NCI-H146 treated with DMSO at 0.1 percent for 48 hours (cell line): Measurements from ENCODE around the gene KCTD6.

Source experiments
- DNase-seq: peaks from one replicate; lab custom pipeline; 2025; ENCODE audit not compliant: unreplicated experiment; lab: John Stamatoyannopoulos, UW

The KCTD6 gene

DNA sequence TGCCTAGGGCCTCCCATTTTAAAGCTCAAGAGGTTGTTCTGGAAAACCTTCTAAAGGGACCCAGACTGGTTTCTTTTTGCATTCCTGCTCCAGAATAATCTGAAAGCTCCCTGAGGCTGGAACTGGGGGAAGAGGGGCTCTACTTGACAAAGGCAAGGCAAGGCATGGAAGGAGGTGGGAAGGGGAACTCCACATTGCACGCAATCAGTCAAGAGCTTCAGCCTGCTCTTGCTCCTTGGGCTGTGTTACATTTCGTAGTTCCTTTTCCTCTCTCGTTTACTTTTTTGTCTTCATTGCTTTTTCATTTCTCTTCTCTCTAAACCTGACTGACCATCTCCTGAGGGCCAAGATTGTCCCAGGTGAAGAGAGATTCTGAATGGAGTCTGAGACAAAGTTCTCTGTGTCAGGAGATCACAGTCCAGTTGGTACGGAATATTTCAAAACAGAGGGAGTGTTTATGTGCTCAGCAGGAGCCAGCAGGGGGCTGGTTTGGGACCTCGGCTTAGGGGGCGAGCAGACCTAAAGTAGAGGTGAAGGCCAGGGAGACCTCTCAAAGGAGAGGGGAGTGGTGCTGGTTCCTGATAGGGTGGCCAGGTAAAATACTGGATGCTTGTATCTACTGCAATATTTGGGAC, 6.0 kb upstream of the KCTD6 start:
- DNase-seq: no peak

DNA sequence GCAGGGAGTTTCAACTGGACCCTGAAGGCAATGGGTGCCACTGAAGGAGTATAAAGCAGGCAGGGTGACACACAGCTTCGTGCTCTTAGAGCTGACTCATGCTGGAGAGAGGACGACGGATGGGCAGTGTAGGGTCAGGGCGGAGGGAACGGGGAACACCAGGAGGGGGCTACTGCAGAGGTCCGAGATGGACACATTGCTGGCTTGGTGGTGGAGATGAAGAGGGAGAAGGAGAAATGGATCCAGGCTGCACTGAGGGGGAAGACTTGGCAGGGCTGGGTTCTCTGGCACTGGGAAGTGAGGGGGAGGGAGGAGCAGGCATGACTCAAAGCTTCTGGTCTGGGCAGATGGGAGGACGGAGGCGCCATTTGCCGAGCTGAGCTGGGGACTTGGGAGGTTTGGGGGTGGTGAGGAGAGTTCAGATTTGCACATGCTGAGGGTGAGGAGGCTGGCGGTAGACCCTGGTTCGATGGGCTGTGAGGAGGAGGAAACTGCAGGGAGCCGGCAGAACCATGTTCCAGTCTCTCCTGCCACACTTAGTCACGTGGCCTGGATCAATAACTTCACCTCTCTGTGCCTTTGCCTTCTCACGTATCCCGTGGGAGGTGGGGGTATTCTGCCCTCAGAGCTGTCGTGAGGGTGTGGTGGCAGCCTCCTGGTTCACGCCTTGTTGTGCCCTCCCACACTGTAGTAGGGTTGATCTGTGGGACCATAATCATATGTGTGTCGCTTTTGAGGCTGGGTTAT, 4.6 kb upstream of the KCTD6 start:
- DNase-seq: no peak

DNA sequence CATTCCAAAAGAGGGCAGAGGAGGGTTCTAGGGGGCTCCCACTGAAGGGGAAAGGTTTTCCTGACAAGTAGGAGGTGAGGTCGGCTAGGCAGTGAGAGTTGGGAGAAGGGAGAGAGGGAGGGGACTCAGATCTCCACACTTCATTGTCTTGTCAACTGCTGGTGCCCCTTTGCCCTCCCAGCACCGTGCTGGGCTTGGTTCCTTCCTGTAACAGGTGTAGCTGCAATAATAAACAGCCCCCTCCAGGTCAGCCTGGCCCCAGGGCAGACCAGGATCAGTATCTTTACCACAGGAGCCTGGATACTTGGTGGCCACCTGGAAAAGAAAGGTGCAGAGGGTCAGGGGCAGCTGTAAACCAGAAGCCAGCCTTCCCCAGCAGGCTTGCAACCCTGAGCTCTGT, 2.9 kb upstream of the KCTD6 start:
- DNase-seq: peak; percentile 70

DNA sequence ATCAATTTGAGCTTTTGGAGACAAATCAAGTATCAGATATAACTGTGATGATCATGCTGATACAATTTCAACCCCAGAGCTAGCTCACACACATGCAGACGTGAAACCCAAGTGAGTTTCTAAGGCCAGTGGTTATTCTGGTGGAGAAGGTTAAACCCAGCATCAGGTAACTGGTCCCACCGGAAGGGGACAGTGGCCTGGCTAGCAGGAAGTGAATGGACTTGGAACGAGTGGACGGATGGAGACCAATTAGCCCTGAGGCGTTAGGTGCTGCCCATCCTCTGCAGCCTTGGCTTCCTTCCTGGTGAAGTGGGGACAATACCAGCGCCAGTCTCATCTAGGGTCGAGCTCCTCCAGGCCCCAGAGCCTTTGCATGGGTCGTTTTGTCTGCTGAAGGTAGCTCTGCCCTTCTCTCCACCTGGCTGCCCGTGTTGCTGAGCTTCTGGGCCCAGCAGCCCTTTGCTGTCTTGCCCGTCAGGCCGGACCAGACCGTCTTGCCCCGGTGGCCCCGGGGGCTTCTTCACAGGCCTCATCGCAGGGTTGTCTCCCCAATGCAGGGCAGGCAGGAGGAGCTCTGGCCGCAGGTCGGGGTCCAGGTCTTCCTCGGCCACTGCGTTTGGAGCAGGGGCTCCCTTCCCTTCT, 915 bp upstream of the KCTD6 start:
- peak; percentile 8 for DNase-seq

DNA sequence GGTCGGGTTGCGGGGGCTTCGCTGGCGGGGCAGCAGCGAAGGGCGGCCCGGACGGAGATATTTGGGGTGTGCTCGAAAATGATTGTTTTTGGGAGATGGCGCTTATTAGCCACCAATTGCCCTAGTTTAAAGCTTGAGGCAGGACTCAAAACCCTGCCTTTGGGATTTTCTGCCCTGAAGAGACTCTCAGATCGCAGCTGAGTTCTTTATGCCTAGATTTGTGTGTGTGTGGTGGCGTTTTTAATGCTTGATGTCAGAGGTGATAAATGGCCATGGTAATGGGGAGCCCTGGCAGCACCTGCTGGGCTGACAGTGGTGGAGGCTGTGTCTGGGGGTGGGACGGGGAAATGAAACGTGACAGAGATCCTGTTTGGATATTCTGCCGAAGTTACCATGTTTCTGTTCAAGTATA, 604 bp downstream of the KCTD6 start:
- no peak for DNase-seq

DNA sequence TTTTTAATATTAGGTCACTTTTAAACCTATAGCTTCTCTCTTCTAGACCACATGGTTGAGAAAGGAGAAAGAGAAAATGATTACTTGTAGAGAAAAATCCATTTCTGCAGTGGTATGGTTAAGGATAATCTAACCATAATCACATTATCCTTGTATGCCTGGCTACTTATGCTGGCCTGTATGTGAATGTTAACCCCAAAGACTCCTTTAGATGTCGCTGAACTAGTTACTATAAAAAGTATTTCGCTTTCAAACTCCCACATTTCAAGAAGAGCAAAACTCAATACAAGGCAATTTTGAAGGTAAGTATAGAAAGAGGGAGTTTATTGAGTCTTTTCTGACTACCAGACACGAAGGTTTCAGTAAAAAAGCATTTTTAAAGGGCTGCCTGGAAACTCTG, 2.2 kb downstream of the KCTD6 start:
- DNase-seq: no peak

DNA sequence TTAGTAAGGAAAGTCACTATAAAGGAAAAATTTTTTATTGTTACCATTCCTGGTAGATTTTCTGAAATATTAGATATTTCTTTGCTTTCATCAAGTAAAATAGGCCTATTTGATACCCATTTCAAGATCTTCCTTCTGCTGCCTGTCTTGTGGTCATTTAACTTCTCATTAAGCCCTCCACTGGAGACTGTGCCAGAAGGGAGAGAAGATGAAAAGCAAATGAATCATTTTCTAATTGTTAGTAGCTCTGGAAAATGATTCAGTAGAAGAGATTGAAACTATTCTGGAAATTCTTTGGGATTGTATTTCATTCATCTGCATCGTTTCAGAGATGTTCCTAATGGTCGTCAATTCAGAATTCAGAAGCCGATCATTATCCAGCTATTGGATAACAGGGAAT, 3.2 kb downstream of the KCTD6 start:
- DNase-seq: no peak

DNA sequence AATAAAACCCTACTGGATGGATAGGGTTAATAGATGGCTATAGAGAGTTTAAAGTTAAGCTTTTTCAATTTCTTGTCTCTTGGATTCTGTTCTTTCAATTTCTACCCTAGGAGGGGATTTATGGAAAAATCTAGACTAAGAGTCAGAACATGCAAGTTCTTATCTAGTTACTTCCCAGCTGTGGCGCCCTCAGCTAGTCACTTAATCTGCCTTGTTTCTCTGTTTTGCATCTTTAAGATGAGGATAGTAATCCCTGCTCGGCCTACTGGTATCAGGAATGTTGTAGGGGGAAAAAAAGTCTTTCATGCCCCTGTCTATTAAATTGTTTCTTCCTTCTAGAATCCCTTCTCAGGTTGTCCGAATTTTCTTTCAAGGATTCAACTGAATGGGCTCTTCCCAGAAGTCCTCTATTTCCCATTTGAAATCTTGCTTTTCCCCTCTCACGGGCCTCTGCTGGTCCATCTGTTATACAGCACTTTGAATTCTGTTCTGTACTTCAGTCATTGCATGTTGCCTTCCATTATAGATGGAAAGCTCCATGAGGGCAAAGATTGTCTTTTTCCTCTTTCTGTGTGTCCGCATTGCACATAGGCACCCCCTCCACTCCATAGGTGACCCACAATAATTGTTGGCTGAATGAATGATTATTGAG, 4.4 kb downstream of the KCTD6 start:
- no peak for DNase-seq

DNA sequence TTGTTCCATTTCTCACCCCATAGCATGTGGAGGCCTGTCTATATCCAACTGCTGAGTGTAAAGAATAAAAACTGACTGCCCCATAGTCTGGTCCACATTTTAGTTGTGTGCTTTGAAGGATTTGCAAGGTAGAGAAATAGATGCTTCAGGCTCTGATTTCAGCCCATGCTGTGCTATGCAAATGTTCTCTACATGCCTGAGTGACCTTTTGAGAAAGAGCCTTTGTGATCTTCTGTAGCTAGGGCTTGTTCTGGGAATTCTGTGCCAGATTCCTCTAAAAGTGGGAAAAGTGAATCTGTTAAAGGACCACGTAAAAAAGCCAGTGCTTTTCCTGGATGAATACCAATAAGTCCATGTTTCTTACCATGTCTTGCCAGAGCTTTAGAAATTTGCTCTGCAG, 5.2 kb downstream of the KCTD6 start:
- no peak for DNase-seq

DNA sequence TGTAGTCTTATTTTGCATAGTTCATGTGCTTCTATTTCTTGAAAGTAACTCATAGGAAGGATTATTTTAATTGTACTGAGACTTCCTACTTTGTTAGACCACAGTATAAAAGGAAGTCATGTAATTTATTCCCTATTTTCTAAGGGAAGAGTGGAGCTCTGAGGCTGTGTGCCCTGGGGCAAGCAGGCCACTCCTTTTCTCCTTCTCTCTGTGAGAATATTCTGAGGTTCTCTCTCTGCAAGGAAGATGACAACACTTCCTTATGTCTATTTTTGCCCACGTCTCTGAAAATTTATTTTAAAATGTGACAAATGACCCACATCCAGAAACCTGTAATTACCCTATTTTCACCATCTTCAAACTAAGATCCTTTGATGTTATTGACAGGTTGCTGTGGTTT, 11.0 kb downstream of the KCTD6 start:
- DNase-seq: no peak

DNA sequence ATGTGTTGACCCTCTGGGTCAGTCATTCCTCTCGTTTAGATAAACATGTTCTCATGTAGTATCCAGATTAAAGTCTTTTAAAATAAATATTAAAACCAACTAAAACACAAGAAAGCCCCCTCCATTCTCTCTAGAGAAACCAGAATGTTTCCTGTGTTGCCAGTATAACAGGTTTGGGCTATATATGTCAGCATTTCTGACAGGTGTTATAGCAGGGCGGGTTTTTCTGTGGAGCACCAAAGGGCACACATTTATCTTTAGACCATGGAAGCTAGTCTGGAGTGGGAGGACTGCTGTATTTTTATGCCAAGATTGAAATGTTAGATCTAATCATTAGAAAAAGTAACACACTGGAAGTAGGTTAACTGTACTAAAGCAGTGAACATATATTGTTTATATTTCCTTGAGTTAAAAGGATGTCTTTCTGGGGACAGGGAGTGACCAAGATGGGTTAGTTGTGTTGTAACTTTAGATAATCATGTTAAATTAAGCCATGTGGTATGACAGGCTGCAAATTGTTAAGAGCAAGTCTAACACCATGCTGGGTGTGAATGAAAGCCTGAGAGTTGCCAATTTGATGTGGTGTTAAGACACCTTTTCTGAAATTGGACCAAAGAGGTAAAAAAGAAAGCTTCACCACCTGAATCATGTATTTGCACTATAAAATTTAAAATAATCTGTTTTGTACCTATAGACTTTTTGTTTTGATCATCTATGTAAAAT, 15.6 kb downstream of the KCTD6 start:
- no peak for DNase-seq

DNA sequence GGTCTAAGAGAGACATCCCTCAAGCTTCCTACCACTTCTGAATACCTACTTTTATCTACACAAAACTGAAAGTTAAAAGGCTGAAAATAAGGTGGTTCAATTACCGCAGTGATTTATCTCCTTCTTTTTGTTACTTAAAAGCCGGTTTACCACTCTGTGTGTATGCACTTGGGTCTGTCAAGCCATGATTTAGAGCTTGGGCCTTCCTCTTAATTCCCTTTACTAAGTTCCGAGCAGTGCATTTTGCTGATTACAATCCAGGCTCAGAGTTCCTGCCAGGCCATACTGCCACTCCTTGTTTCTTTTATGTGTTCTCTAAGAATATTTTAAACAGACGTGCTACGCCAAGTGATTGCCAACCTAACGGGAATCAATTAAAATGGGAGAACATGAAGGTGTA, 16.5 kb downstream of the KCTD6 start:
- no peak for DNase-seq

DNA sequence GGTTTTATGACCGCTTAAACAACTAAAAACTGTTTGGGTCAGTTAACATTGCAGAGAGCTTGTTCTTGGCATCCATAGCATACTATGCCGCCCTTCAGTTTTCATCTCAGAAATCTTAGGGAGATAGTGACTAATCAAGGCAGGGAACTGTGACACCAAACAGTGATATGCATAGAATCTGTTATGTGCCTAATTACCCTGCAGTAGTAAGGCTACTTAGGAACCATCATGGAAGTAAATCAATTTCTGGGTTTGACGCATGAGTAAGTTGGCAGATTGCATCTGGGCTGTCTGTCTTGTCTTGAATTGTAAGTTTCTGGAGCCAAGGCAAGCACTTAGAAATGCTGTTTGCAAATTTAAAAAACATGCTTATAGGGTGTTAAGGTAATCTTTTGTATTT, 22.5 kb downstream of the KCTD6 start:
- no peak for DNase-seq

DNA sequence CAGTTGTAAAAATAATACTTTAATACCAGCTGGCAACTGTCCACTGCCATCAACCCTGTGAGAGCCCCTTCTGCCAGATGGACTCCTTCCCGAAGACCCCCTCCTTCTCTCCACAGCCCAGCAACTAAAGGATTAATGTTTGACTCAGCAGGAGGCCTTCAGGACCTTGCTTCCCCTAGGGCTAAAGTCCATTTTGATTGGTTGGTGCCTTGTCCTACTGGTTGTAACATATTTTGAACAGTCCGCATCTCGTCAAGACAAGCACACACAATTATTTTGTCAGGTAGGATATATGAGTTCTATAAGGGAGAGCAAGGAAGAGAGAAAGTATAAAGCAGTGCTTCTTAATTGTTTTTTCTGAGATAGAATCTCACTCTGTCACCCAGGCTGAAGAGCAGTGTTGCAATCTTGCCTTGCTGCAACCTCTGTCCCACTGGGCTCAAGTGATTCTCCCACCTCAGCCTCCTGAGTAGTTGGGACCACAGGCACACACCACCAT, 26.4 kb downstream of the KCTD6 start:
- DNase-seq: no peak

DNA sequence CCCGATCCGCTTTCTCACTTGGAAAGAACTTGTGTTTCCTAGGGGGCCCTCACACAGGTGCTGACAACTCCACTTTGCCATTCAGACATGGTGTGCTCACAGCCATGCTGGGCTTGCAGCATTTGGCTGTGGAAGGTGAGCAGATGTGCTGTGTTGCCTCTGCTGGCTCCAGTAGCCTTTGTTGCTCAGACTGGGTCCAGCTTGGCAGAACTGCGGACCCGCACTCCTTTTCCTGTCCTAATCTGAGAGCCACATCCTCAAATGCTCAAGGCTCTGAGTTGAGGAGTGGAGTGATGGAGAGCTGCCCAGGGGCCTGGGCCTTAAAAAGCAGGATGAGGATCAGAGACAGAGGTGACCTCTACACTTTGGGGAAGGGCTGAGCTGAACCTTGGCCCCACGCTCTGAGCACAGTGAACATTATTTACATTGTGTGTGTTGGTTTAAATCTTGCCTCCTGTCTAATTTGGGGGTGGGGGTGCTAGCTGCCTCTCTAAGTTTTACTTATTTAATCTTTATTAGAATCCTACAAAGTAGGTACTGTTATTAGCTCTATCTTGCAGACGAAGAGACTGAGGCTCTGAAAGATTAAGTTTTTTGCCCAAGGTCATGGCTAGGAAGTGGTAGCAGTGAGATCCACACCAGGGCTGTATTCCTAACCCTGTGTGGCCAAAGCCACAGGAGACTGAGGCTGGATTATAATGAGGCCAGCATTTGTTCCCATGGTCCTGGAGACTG, 27.9 kb downstream of the KCTD6 start:
- DNase-seq: no peak

DNA sequence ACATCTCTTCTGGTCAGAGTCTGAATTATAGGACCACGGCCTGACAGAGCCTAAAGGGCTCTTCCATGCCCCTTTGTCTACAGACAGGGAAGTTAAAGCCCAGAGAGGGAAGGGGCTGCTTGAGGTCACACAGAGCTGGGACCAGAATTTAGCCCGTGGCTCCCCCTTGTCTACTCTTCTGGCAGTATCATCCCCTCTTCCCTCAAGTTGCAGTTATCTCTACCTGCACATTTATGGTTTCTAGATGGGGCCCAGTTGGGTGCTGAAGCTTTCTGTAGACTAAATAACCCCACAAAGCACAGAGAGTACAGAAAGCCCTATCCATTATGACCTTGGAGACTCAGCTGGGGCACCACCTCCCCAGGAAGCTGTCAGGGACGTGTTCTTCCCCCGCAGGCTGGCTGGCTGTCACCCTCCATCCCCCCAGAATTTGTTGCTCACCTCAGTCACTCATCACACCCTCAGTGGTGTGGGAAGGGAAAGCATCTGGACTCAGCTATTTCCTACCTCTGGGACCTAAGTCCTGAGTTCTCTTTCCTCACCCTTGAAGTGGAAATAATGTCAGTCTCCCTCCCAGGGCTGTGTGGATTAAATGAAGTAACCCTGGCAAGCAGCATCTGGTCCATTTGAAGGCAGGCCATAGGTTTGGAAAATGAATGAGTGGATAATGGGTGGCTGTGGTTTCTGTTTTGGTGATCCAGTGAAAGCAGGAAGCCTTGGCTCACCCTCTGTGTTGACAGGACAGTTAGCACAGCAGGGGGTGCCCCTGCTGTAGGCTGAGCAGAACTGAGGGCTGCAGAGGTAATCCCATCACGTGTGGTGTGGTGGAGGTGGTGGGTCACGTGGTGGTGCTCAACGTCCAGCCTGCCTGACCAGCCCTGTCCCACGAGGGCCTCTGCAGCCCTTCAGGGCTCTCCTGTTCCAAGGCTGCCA, 28.8 kb downstream of the KCTD6 start:
- peak; percentile 67 for DNase-seq

DNA sequence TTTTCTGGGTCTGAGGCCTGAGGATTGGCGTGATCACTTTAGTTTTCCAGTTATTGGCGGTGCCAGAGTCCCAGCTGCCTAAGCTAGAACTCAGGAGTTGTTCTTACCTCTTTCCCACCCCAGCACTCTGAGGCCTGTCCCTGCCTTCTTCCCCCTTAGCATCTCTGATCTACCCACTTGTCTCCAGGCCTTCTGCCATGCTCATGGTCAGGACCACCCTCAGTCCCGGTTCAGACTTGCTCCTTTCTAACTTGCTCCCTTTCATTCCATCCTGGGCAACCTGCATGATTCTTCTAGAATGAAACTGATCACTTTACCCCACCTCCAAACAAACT, 29.4 kb downstream of the KCTD6 start:
- no peak for DNase-seq

DNA sequence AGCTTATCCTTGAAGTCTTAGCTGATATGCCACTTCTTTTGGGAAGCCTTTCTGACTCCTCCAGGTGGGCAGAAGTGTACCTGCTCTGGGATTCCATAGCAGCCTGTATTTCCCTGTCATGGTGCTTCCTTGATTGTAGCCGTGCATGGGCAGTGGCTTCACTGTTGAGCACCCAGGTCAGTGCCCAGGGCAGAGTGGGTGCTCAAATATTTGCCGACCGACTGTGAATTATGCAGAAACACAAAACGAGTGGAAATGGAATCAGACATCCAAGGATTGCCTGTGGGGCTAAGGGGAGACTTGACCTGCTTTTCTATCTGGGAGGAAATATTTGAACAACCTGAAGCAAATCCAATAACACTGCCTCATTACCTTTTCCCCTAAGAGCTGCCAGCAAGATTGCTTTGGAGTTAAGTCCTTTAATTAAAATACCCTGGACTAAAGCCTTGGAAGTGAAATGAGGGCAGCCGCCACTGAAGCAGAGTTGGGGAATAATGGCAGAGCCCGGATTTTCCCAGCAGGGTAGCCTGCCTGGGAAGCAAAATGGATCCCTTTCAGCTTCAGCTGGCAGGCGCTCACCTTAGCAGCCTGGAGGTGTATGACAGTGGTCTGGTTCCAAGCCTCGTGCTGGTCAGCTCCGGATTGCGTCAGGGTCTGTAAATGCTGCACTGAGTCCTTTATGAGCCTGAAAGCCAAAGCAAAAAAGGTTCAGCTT, 30.2 kb downstream of the KCTD6 start:
- no peak for DNase-seq
